ENCODE measurements around the gene FBXO28.

The FBXO28 gene

DNA sequence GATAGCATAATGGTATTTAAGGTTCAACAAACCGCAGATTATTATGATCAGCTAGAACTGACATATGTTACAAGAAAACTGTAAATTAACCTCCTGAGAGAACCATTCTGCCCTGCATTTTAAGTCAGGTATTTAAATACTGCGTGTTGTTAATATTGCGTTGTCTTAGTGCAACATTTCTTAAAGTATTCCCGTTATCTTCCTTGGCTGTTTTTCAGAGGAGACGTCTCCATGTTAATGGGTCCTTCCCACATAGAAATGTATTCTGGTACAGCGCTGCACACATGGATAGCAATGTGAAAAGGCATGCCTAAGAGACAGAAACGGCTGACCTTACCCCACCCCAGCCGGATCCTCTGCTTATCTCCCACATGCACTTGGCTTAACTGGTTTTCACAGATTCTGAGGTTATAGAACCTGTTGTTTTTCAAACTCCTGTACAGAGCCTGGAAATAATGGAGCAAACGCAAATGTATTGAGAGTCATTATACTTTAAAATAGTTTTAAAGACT lies 46.3 kb downstream of the FBXO28 start:
- no peak for DNase-seq

DNA sequence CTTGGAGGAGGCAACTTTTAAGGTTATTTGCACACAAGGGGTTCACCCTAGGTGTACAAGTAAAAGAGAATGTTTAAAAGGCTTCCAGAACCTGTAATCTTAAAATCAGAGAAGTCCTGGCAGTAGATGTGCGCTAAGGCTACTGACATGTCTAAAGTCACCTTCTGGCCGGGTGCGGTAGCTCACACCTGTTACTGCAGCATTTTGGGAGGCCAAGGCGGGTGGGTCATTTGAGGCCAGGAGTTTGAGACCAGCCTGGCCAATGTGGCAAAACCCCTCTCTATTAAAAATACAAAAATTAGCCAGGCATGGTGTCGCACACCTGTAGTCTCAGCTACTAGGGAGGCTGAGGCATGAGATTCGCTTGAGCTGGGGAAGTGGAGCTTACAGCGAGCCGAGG lies 48.9 kb downstream of the FBXO28 start:
- DNase-seq: no peak

DNA sequence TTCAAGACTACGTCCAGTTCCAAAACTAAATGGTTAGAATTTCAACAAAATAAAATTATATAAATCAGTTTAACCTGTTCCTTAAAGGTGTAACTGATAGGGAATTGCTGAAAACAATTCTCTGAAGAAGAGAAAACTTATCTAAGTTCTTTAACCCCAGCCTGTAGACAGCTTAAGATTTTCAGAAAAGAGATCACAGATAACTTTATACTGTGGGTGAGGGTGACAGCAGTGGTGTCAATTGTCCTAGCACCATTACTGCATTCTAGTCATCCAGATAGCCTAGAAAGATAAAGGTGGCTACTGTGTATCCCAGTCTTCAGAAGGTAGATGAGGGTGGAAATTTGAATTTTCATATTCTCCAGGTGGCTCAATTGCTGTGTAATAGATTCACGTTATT lies 49.4 kb downstream of the FBXO28 start:
- no peak for DNase-seq

DNA sequence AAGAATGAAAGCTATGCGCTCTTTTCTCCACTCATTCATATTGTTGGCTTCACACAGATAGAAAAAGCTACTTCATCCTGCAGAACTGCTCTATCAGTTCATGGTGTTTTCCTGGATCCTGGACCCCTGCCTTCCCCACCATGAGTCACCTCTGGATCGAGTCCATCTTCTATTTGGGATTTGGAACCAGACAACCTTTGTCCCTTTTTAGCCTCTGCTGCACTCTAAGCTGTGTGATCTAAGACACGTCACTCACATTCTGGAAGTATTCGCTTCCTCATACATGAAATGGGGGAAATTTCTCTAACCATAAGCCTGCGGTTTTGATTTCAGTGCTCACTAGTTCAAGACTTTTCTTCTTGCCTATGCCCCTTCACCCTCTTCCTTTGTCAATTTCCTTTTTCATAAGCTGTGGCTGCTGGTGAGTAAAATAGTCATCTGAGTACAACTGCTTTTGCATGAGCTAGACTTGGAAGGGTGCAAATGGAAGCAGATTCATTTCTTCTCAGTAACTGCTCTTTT lies 55.0 kb downstream of the FBXO28 start:
- DNase-seq: no peak

DNA sequence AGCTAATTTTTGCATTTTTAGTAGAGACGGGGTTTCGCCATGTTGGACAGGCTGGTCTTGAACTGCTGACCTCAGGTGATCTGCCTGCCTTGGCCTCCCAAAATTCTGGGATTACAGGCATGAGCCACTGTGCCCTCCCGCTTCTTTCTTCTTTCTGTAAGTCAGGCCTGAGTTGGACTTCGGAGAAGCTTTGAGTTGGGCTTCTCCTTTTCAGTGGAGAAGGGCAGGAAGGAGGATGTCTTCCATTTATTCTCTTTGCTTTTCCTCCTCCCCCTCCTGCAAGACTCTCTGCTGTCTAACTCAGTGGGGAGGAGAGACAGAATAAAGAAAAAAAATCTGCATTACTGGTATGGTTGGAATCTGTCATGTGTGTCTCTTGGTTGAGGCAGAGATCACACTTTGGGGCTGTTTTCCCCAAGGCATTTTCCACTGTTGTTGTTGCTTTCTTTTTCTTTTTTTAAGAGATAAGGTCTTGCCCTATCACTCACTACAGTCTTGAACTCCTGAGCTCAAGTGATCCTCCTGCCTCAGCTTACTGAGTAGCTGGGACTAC lies 55.9 kb downstream of the FBXO28 start:
- DNase-seq: no peak

DNA sequence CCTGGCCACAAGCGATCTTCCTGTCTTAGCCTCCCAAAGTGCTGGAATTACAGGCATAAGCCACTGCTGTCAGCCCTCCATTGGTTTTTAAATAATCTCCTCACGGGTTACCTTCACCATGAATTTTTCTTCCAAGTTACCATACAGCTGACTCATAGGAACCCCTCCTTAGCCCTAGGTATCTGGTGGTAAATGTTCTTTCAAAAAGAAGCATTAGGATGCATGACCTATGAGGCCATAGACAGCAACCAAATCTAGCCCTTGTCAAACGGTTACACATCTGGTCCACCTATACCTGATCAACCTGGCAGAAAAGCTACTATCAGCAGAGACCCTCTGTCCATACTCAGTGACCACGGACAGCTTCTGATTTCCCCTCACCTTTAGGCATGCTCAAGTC lies 56.4 kb downstream of the FBXO28 start:
- DNase-seq: no peak

DNA sequence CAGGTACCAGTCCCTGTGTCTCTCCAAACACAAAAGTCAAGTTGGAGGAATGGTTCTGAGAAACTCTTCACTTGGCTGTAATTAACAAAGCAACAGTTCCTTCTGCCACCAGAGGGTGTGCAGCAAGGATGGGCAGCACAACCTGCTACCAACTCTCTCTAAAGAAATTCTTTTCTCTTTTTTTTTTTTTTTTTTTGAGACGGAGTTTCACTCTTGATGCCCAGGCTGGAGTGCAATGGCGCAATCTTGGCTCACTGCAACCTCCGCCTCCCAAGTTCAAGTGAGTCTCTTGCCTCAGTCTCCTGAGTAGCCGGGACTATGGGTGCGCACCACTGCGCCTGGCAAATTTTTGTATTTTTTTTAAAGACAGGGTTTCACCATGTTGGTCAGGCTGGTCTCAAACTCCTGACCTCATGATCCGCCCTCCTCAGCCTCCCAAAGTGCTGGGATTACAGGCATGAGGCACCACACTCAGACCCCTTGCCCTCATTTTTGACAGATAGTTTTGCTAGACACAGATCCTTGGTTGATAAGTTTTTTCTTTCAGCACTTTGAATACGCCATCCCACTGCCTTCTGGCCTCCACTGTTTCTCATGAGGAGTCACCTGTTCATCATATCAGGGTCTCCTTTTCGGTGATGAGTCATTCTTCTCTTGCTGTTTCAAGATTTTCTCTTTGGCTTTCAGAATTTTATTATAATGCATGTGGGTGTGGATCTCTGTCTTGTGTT lies 57.0 kb downstream of the FBXO28 start:
- DNase-seq: no peak

DNA sequence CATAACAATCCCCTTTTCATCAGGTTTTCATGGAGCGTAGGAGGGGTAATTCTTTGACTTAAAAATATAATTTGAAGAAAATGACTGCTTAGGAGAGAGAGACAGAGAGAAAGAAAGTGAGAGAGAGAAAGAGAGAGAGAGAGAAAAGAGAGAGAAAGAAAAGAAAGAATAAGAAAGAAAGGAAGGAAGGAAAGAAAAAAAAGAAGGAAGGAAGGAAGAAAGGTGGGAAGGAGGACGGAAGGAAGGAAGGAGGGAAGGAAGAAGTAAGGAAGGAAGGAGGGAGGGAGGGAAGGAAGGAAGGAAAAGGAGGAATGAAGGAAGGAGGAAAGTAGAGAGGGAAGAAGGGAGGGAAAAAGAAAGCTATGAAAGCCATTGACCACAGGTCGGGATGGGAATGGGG lies 58.3 kb downstream of the FBXO28 start:
- DNase-seq: no peak

DNA sequence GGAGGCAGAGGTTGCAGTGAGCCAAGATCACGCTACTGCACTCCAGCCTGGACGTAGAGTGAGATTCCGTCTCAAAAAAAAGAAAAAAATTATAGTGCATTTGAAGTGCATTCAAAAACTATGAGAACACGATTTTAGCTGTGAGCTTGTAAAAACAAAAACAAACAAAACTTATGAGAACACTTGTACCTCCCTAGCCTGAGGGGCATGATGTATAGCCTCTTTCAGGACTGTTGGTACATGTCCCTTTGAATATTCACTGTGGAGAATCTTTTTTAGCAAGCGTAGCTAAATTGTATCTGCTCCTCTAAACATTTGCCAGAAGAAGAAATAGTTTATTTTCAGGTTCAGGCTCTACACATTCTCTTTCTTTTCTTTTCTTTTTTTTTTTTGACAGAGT lies 59.6 kb downstream of the FBXO28 start:
- DNase-seq: no peak

DNA sequence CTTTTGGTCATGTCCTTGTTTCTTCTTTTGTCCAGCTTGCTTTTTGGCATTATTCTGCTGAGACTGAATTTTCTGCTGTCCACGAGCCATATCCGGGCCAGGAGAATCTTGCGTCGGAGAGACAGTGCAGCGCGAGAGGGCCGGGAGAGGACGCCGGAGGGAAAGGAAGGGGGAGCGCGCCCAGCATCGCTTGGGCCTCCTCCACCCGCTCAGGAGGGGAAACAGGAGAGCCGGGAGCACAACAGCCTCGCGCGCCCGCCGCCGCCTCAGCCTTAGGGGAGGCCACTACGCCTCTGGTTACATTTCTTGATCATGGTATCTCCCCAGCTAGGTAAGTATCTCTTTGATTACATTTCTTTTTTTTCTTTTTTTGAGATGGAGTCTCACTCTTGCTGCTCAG lies 61.7 kb downstream of the FBXO28 start:
- DNase-seq: no peak

DNA sequence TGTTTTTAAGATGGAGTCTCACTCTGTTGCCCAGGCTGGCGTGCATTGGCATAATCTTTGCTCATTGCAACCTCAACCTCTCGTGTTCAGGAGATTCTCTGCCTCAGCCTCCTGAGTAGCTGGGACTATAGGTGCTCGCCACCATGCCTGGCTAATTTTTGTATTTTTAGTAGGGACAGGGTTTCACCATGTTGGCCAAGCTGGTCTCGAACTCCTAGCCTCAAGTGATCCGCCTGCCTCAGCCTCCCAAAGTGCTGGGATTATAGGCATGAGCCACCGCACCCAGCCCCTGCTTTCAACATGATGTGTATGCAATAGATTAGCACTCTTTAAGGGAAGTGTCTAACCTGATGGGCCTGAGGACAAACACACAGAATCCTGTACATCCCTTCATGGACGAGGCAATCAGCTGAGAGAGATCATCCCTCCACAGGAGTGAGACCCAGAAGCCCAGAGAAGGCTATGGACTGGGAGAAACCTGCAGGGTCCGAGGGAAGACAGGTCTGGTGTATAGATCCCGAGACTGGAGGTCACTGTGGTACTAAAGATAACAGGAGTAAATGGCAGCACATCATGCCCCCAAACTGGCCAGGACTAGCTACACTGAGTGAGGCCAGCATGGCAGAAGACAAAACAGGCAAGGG lies 63.6 kb downstream of the FBXO28 start:
- no peak for DNase-seq

DNA sequence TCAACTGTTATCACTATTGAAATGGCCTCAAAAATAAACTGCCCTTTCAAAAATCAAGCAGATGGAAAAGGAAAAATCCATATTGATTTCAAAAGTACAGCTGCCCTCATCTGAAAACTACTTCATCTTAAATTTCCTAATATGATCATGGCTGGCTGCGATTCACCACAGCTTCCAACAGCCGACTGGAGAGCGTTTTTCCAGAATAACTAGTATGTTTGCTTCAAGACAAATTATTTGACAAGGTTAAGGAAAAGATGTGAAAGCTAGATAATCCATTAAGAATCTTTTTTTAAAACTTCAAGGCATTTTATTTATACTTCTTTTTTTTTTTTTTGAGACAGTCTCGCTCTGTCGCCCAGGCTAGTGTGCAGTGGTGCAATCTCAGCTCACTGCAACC lies 65.0 kb downstream of the FBXO28 start:
- no peak for DNase-seq

DNA sequence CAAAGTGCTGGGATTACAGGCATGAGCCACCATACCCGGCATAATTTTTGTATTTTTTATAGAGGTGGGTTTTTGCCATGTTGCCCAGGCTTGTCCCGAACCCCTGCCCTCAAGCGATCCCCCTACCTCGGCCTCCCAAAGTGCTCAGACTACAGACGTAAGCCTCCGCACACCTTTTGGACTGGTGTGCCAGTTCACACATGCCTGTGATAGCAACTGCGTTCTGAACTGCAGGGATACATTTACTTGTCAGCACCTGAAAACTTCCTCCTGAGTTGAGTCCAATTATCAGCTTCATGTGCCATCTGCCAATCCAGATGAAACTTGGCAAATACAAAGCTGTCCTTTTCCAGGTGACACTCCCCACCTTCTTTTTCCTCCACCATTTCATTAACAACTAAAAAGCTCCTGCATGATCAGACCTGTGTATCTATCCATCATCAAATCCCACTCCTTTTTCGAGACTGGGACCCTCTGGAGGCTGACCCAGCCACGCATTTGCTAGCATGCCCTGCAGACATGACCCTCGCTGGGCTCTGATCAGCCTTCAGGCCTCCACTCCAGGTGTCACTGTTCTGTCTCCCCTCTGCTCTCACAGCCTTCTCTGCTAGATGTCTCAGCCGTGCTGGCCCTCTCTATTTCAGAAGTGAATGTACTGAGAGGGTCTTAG lies 67.0 kb downstream of the FBXO28 start:
- no peak for DNase-seq

DNA sequence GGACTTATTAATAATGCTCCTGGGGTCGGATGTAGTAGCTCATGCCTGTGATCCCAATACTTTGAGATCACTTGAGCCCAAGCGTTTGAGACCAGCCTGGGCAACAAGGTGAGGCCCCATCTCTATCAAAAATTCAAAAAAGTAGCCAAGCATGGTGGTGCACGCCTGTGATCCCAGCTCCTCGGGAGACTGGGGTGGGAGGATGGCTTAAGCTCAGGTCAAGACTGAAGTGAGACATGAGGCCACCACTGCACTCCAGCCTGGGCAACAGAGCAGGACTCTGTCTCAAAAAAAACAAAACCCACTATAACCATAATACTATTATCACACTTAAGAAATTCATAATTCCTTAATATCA lies 67.5 kb downstream of the FBXO28 start:
- no peak for DNase-seq

DNA sequence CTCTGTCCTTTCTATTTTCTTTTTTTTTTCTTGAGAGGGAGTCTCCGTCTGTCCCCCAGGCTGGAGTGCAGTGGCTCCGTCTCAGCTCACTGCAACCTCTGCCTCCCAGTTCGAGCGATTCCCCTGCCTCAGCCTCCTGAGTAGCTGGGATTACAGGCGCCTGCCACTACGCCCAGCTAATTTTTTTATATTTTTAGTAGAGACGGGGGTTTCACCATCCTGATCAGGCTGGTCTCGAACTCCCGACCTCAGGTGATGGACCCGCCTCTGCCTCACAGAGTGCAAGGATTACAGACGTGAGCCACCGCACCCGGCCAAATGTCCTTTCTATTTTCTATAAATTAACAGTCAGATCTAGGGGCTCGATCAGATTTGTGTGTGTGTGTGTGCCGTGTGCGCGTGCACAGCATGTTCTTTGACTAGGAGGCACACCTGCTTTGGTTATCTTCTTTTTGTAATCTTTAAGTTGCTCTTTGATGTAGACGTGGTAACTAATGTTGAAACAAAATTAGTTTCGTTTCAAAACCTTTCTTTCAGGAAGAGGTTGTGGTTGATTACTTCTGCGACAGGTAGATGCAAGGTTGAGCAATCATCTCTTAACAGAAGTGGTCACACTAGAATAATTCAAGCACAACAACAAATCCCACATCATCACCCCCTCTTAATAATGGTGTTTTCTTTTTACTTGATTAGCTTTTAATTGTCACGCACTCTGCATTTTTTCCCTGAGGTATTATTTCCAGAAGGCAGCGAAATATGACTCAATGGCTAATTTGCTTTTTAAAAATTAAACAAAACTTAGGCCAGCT lies 68.3 kb downstream of the FBXO28 start:
- DNase-seq: peak; percentile 44

DNA sequence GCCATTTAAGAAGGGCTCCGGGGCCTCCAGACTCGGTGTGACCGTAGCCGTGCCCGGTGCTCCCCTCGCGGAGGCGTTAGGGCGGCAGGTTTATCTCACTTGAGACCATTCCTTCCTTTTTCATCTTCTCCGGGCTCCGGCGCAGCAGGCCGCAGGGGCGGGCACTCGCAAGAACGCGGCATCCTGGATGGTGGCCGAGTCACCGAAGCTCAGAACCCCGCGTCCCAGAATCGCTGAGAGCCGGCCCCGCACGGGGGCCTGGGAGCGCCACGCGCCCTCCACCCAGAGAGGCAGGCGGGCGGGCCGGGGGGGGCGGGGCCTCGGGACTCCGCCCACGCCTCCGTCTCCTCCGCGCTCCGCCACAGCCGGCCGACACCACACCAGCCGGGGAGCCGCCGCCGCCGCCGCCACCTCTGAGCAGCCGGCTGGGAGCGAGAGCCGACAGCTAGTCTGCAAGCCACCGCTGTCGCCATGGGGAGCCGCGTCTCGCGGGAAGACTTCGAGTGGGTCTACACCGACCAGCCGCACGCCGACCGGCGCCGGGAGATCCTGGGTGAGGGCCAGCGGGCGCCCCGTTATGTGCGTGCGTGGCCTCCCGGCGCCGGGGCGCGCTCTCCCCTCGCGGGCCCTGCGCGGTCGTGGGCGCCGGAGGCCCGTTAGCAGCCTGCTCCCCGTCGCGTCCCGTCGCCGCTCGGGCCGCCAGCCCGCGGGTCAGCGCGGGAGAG lies 69.1 kb downstream of the FBXO28 start, which contains the start of gene DEGS1:
TSS of gene DEGS1 (plus strand) at position 375 of the 725 bp plus-strand sequence. CDS start at position 472, 97 bp downstream.
- peak; percentile 85 for DNase-seq

DNA sequence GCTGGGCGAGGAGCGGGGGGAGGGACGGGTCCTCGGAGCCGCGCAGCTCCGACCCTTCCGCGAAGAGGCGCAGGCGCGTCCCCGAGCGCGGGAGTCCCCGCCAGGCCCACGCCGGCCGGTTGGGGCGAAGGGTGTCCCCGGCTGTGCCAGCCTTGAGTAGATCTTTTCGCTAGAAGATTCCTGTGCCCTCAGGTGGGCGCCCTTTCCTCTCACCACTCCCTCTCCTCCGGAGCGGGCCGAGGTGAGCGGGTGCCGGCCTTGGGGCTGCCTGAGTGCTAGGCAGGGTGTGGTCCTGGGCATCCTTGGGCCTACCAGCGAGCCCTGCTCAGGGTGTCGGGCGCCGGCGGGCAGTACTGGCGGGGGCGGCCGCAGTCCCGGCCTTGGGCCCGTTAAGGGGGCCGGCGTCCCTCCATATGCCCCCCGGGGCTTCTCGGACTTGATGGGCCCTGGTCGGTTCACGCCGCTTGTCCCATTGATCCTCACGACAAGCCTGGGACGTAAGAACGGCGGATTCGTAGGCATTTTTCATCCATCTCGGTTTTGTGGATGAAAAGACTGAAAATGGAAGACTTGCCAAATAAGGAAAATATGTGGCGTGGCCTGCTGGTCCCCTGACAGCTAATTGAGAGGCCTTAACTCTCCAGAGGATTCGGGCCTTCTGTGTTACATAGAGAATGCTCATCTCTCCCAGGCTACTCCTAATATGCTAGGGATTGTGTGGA lies 69.8 kb downstream of the FBXO28 start:
- peak; percentile 45 for DNase-seq

DNA sequence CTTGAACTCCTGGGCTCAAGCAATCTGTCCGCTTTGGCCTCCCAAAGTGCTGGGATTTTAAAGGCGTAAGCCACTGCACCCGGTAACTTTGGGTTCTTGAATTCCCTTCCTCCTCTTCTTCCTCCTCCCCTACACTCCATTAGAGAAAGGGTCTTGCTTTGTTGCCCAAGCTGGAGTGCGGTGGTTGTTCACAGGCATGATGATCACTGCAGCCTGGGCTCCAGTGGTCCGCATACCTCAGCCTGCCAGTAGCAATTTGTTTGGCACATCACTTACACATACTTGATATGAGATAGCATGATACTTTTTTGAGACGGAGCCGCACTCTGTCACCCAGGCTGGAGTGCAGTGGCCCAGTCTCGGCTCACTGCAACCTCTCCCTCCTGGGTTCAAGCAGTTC lies 71.3 kb downstream of the FBXO28 start:
- DNase-seq: no peak

DNA sequence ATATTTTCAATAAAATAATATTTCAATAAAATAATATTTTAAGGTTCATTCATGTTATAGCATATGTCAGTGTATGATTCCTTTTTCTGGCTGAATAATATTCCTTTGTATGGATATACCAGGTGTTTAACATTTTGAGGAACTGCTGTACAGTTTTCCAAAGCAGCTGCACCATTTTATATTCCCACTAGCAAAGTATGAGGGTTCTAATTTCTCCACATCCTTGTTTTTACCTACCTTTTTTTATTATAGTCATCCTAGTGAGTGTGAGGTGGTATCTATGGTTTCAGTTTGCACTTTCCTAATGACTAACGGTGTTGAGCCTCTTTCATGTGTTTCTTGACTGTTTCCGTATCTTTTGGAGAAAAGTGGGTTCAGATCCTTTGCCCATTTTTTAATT lies 74.4 kb downstream of the FBXO28 start:
- DNase-seq: no peak

DNA sequence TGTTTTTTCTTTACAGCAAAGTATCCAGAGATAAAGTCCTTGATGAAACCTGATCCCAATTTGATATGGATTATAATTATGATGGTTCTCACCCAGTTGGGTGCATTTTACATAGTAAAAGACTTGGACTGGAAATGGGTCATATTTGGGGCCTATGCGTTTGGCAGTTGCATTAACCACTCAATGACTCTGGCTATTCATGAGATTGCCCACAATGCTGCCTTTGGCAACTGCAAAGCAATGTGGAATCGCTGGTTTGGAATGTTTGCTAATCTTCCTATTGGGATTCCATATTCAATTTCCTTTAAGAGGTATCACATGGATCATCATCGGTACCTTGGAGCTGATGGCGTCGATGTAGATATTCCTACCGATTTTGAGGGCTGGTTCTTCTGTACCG lies 75.7 kb downstream of the FBXO28 start:
- DNase-seq: no peak

DNA sequence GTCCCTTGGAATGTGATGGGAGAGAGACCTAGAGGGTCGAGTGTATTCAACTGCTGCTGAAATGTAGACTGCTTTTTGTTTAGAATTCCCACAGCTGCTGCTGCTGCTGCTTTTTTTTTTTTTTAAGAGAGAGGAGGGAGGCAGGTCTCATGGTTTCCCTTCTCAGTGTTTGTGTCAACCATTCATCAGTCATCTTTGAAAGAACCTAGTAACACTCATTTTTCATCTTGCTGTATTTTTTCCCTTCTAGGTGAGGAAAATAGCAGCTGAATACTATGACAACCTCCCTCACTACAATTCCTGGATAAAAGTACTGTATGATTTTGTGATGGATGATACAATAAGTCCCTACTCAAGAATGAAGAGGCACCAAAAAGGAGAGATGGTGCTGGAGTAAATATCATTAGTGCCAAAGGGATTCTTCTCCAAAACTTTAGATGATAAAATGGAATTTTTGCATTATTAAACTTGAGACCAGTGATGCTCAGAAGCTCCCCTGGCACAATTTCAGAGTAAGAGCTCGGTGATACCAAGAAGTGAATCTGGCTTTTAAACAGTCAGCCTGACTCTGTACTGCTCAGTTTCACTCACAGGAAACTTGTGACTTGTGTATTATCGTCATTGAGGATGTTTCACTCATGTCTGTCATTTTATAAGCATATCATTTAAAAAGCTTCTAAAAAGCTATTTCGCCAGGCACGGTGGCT lies 78.3 kb downstream of the FBXO28 start:
- DNase-seq: no peak
